NCI-H1930 (cell line): Measurements from ENCODE around the gene MRPS14.
A peak's percentile ranks its signal among the peaks of the same experiment; 100 is the strongest.
"Not testable (repeated sequence)": the region's sequence is repeated elsewhere in the genome, so short reads cannot be mapped to it uniquely, and the experiment has no call there.

ENCODE experiments used
- DNase-seq, 2 experiments: peaks; one replicate each; lab custom pipeline; 2025; lab: John Stamatoyannopoulos, UW

MRPS14 gene

GRCh38 chr1:175023043-175023921 is at the start of gene MRPS14:
Gene MRPS14, minus strand, starts transcription at chr1:175023425. Its CDS starts 17 bp downstream, at chr1:175023408.
- DNase-seq, result peak; percentile 93 to 96

DNA sequence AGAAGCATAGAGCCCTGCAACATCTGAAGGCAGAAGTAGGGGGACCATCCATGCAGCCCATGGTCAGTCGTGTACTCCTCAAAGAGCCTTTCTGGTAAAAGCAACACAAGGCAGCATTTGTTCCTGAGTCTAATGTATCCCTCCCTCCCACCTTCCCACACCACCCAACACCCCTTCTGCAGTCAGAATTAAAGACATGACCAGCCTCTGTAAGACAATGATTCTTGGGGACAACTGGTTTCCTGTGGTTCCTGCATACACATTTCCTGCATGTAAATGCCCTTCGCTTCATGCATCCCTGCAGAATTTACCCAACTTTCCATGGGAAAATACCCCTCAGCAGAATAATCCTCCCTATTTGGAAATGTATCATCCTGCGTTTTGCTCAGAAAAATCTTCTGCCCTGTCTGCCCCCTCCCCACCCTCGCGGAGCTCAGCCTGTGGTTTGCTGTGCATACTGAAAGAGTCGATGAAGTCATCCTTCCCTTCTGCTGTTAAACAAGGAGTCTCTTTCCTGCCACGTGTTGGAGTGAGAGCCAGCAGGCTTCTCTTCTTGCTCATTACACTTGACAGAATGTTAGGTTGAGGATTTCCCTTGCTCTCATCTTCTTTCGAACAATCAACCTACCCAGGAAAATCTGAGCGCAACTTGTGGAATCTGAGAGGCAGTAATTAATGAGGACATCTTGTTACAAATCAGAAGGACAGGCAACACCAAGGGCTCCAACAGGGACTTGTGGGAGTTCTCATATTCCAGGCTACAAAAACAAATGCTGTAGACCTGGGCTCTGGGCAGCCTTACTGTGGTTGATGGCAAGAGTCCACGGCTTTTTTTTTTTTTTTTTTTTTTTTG is 49.1 kb upstream of the MRPS14 start:
- DNase-seq, result no peak

DNA sequence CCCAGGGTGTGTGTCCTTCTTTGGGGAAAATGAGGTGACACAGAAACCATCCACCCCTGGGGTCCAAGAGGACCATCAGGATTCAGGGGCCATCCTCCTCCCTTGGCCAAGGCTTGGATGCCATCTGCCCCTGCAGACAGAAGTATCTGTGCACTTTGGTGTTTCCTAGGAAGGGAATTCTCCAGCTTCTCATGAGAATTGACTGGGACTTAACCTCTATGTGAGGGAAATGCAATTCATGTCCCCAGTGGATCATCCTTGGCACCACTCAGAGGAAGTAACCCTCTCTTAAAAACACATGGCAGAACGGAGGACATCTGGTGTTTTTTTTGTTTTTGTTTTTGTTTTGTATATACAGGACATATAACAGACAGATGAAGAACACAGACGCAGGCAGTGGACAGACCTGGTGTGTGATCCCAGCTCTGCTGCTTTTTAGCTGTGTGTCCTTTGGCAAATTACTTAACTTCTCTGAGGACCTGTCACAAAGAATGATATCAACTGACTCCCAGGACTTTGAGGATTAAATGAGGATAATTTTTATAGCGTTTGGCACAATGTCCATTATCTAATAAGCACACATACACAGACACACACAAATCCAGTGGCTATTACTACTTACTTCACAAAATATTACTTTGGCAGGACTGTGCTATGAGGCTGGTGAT is 48.2 kb upstream of the MRPS14 start:
- no peak for DNase-seq

DNA sequence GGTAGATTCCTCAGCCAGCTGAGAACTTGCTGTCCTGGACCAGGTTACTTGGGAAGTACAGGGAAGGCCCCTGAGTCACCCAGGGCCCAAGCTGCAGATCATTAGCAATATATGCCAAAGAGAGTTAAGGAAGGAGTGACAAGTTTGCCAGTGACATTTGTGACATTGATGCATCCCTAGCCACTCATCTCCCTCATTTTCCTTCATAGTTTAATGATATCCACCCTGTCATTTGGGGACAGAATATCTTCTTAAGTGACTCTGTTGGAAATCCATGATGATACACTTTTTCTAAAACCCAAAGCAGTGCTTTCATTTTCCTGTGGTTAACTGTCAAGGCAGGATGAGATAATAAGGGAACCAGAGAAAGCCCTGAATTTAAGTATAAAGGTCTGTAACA is 47.6 kb upstream of the MRPS14 start:
- DNase-seq, result no peak

- no peak for DNase-seq
These were observed 44.3 kb upstream of the MRPS14 start, which contains the start of gene TNN for GRCh38 chr1:175067362-175068106. Gene TNN, plus strand, starts transcription at chr1:175067833. Its CDS starts 9,586 bp downstream, at chr1:175077419.

DNA sequence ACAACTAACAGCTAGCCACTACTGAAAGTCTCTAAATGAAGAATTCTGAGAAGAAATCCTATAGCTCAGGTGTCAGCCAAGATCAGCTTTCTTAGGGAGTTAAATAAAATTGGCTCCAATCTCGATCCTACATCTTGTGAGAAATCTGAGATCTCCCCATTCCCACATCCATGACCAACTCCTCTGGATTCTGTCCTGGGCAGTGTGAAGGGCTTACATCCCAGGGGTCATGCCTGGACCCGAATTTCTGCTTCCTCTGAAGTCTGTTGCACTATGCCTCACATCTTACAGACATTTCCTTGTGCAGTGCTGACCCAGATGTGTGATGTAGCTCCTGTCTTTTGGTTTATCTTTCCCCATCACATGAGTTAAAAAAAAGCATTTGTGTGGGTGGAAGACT is 39.6 kb upstream of the MRPS14 start:
- DNase-seq, result no peak

DNA sequence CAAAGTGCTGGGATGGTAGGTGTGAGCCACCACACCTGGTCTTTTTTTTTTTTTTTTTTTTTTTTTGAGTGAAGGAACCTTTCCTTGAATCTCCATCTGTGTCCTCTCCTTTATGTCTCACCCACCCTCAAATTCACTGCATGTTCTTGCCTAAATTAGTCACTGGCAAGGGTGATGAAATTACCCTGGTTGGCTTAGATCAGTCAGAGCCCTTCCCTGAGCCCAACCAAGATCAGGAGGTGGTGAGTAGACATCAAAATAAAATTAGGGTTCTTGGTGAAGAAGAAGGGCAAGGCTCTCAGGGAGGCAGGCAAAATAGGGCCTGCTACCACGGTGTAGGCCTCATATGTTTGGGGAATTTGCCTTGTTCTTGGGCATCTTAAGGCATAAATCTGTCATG is 39.1 kb upstream of the MRPS14 start:
- no peak for DNase-seq

DNA sequence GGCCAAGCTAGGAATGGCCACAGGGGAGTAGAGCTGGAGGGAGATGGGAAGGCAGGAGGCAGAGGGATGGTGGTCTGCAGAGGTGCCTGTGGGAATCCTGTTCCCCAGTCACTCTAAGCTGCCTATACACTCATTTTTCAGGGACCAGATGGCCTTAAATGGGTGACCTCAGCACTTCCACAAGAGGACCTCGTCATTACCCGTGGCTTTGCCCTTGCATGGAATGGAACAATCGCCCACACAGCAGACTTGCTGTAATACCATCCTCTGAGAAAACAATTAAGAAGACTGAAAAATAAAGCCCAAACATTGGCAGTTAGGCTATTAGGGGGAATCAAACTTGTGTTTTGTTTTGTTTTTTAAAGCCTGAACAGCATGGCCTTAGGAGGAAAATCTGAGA is 31.5 kb upstream of the MRPS14 start:
- no peak for DNase-seq

GRCh38 chr1:175050992-175051391 is 27.8 kb upstream of the MRPS14 start:
- no peak for DNase-seq

DNA sequence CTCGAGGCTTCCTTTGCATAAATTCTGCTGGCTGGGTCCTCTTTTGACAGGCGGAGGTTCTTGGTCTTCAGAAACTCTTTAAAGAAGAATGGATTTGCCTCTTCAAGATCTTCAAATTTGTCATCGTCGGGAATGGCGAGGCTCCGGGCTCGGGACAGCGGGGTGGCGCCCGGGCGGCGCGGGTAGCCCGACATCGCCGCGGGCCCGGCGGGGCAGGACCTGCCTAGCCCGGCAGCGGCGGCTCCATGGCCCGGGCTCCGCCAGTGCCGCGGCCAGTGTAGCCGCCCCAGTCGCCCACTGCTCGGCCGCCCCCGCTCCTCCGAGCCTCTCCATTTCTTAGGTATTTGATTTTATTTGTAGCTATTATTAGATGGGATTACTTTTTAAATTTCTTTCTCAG is 22.3 kb upstream of the MRPS14 start:
- DNase-seq, result no peak

DNA sequence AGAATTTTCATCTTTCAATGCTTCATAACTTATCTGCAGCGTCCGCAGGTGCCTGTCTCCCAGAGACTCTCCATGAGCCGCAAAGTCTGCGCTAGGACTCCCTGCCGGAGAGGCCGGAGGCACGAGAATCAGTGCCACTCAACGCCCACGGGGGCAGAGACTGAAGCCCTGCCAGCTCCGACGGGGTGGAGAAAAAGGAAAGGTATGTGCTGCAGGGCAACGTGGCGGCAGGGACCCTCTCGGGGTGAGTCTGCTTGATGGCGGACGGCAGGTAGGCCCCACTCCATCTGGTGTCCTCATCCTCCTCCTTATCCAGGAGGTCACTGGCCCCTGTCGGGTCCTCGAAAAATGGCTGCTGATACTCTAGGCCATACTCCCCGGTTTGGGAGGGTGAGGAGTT is 21.9 kb upstream of the MRPS14 start:
- no peak for DNase-seq

GRCh38 chr1:175044591-175044990 is 21.4 kb upstream of the MRPS14 start:
- not testable (repeated sequence) for DNase-seq

GRCh38 chr1:175043824-175044223 is 20.6 kb upstream of the MRPS14 start:
- no peak for DNase-seq

- no peak for DNase-seq
These were observed 19.4 kb upstream of the MRPS14 start for GRCh38 chr1:175042650-175043049.

DNA sequence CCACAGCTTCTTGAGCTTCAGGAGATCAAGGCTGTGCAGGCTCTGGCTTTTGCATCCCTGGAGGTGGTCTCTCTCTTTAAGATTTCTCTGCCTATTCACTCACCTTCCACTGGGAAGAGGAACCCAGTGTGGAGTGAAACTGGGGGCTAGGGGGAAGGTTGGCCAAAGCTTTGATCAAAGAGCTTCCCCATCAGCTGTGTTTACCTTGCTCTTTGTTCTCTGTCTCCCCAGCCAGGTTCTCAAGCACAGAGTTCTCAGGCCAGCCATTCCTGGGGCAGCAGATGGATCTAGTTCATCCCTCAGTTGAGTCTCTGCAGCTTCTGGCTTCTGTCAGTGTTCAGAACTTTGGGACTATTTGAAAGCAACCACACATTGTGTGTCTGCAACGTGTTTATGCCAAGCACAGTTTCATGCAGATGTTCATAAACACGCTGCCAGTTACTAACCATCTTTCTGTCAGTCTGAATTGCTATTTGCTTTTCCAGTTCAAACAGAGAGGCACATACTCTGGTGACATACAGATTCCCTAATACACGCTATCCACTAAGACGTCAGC is 17.2 kb upstream of the MRPS14 start:
- DNase-seq, result no peak

GRCh38 chr1:175037416-175037815 is 14.2 kb upstream of the MRPS14 start:
- no peak for DNase-seq

- DNase-seq, result no peak
These were observed 13.3 kb upstream of the MRPS14 start for GRCh38 chr1:175036476-175036875.

DNA sequence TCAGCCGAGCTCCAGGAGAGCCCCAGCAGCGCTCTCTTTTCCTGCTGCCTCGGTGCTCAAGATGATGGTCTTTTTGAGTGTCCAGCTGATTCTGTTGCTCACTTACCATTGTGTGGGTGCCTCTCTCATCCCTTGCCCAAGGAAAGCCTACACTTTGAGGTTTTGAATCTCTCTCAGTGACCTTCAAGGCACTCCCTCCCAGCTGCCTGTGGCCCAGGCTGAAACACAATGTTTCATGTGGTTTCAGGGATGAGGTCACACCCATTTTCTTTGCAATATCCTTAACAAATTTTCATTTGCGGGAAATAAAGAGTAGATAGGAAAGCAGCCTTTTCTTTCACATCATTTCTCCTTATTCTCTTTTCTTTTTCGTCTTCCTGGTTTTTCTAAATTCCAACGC is 12.6 kb upstream of the MRPS14 start:
- no peak for DNase-seq

- no peak for DNase-seq
These were observed 11.6 kb upstream of the MRPS14 start for GRCh38 chr1:175034775-175035174.

- no peak for DNase-seq
These were observed 10.7 kb upstream of the MRPS14 start for GRCh38 chr1:175033953-175034352.

DNA sequence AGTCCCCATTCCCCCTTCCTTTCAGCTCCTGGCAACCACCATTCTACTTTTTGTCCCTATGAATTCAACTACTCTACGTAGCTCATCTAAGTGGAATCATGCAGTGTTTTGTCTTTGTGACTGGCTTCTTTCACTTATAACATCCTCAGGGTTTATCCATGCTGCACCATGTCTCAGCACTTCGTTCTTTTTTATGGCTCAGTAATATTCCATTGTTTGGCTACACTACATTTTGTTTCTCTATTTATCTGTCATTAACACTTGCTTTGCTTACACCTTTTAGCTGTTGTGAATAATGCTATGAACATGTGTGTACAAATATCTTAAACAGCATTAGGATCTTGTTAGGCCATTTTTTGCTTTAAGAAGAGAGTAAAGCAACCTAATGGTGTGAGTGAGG is 1.5 kb upstream of the MRPS14 start:
- DNase-seq, result no peak

DNA sequence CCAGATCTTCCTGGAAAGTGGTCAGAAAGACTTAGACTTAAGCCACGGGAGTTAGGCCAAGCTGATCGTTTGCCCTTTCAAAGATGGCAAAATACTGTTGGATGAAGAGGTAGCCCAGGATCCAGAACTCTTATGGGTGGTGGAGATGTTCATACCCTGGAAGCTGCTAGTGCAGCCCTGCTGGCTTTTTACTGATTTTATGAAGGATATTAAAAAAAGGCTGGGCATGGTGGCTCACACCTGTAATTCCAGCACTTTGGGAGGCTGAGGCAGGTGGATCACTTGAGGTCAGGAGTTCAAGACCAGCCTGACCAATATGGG is 657 bp upstream of the MRPS14 start:
- DNase-seq, result not testable (repeated sequence)
